GM10248 (cell line): Measurements from ENCODE around the gene LRP1.

Source experiments
- CTCF ChIA-PET: fragments of 300-600 bp; sonication (Branson Sonifier 250); formaldehyde crosslinking; extraction: SDS; loops from one replicate; lab custom pipeline; 2021; ENCODE audit warnings: antibody characterized with exemption; lab: Yijun Ruan, JAX
- POLR2A ChIA-PET: fragments of 350-650 bp; sonication (Branson Sonifier 250); formaldehyde crosslinking; extraction: SDS; loops from one replicate; lab custom pipeline; 2020; ENCODE audit warnings: antibody characterized with exemption; lab: Yijun Ruan, JAX
- DNase-seq: peaks from one replicate; pipeline ENCODE4 v3.0.0; 2012; ENCODE audit errors: extremely low spot score
- TF ChIP-seq, protein P1 (sequence below): IDR thresholded peaks from 2 replicates; pipeline ENCODE4 v1.5.1; 2012; ENCODE audit warnings: mild to moderate bottlenecking, low read depth; ENCODE audit errors: extremely low read depth, missing control alignments, control extremely low read depth

The LRP1 gene

DNA sequence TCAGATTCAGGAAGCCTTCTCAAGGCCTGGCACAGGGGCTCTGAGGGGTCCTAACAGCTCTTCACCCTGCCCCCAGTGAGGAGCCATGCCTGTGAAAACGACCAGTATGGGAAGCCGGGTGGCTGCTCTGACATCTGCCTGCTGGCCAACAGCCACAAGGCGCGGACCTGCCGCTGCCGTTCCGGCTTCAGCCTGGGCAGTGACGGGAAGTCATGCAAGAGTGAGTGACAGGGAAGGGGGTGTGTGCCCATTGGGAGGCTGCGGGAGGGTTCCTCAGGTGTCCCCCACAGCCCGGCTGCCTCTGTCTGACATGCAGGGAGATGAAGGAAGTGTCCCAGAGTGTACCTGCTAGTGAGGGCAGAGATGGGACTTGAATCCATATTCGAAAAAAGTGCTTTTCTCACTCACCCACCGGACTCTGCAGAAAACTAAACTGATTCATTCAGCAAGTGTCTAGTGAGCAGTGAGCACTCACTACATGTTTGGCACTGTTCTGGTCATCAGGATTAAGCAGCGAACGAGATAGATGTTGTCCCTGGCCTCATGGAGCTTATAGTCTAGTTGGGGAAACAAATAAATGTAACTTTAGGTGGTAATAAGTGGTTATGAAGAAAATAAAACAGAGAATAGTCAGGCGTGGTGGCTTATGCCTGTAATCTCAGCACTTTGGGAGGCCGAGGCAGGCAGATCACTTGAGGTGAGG lies 28.6 kb downstream of the LRP1 start:
- POLR2A ChIA-PET = no interaction called here
- no peak for DNase-seq

GRCh38 chr12:57157588-57158173 lies 29.4 kb downstream of the LRP1 start:
- TF ChIP-seq, protein P1, sequence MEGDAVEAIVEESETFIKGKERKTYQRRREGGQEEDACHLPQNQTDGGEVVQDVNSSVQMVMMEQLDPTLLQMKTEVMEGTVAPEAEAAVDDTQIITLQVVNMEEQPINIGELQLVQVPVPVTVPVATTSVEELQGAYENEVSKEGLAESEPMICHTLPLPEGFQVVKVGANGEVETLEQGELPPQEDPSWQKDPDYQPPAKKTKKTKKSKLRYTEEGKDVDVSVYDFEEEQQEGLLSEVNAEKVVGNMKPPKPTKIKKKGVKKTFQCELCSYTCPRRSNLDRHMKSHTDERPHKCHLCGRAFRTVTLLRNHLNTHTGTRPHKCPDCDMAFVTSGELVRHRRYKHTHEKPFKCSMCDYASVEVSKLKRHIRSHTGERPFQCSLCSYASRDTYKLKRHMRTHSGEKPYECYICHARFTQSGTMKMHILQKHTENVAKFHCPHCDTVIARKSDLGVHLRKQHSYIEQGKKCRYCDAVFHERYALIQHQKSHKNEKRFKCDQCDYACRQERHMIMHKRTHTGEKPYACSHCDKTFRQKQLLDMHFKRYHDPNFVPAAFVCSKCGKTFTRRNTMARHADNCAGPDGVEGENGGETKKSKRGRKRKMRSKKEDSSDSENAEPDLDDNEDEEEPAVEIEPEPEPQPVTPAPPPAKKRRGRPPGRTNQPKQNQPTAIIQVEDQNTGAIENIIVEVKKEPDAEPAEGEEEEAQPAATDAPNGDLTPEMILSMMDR = no peak
- no peak for DNase-seq
- POLR2A ChIA-PET = no interaction called here
- CTCF ChIA-PET = interaction anchor here (0.7 to 1.9 kb wide), 7 partner anchors 10 to 45 kb away, joined by 3 to 7 read pairs (median 3); no protein-coding TSS in a partner anchor

More for the DNA sequence above, 28.6 kb downstream of the LRP1 start:
- CTCF ChIA-PET = interaction anchor here (0.8 to 1.9 kb wide), 7 partner anchors 10 to 26 kb away, joined by 3 to 7 read pairs (median 3); no protein-coding TSS in a partner anchor
- TF ChIP-seq, protein P1 = no peak

DNA sequence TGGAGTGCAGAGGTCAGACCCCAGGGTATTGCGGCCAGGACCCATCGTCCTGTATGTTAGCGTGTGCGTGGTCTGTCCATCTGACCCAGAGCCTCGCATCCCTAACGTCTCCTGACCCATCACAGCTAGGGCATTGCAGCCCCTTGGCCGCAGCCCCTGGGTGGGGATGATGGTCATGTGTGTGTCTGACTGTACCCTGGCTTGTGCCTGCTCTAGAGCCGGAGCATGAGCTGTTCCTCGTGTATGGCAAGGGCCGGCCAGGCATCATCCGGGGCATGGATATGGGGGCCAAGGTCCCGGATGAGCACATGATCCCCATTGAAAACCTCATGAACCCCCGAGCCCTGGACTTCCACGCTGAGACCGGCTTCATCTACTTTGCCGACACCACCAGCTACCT lies 29.9 kb downstream of the LRP1 start:
- TF ChIP-seq, protein P1 = no peak
- ChIA-PET CTCF (interaction anchor here (0.6 to 1.9 kb wide), 5 partner anchors 16 to 652 kb away, joined by 3 to 7 read pairs (median 3); no protein-coding TSS in a partner anchor), POLR2A (no interaction called here)
- no peak for DNase-seq

- ChIA-PET POLR2A (no interaction called here), CTCF (interaction anchor here (0.6 to 1.5 kb wide), 6 partner anchors 9 to 652 kb away, joined by 3 to 6 read pairs (median 4); no protein-coding TSS in a partner anchor)
- TF ChIP-seq, protein P1 = no peak
- no peak for DNase-seq
Measured at GRCh38 chr12:57158665-57159064, 30.4 kb downstream of the LRP1 start.

GRCh38 chr12:57159311-57159710 lies 31.0 kb downstream of the LRP1 start:
- POLR2A ChIA-PET = no interaction called here
- TF ChIP-seq, protein P1 = no peak
- CTCF ChIA-PET = interaction anchor here (0.7 to 1.5 kb wide), 5 partner anchors 10 to 34 kb away, joined by 3 to 6 read pairs (median 4); no protein-coding TSS in a partner anchor
- DNase-seq = no peak

DNA sequence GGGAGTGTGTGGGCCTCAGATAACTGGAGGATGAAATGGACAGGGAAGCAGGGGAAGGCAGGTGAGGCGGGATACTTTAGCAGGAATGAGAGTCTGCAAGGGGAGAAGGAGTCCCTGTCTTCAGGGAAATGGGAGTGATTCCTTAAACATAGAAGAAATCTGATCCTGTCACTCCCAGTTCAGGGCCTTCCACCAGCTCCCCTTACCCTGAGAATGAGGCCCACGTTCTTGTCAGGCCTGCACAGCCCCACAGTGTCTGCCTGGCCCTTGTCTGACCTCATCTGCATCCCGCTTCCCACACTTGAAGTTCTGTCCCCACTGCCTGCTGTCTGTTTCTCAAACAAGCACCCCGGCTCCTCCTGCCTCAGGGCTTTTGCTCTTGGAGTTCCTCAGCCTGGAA lies 31.8 kb downstream of the LRP1 start:
- POLR2A ChIA-PET = no interaction called here
- TF ChIP-seq, protein P1 = no peak
- CTCF ChIA-PET = interaction anchor here (1.5 kb wide), 1 partner anchor 35 kb away, joined by 6 read pairs; no protein-coding TSS in a partner anchor

More for the DNA sequence above, 31.8 kb downstream of the LRP1 start:
- DNase-seq = no peak
